GM19463 (cell line): ENCODE results near the gene DENND6A.

ENCODE experiments used
- ATAC-seq: cut with Tn5 transposase; IDR thresholded peaks from one replicate; pipeline ENCODE4 v1.9.1; 2021; ENCODE audit warnings: mild to moderate bottlenecking, moderate library complexity; ENCODE audit not compliant: unreplicated experiment

DENND6A gene

DNA sequence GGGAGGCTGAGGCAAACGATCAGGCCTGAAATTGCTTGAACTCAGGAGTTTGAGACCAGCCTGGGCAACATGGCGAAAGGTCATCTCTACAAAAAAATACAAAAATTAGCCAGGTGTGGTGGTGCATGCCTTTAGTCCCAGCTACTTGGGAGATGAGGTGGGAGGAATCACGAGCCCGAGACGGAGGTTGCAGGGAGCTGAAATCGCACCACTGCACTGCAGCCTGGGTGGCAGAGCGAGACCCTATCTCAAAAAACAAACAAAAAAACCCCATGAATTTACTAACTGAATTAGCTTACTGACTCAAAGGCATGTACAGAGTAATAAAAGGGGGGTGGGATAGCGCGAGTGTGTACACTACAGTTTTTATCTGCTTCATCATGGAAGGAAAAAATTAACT is 115.1 kb downstream of the DENND6A start:
- ATAC-seq, result no peak

DNA sequence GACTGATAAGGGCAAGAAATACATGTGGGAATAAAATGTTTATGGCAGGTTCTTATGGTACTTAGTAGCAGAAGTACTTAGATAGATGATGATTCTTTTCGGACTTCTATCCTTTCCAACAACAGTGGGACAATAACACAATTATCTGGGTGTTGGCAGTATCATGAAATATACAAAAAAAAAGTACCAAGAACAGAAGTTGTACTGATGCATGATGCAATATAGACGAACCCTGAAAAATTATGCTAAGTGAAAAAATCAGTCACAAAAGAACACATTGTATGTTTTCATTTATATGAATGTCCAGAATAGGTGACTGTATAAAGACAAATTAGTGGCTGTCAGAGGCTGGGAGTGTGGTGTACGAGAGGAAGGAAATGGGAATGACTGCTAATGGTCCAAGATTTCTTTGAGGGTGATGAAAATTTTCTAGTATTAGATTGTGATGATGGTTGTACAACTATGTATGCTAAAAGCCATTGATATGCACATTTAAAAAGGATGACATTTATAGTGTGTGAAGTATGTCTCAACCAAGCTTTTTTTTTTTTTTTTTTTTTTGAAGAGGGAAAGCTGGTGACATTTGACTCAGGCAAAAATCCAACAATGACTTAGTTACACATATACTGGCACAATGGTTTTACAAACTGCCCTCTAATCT is 116.8 kb downstream of the DENND6A start:
- no peak for ATAC-seq
